ENCODE results near the gene RETREG2.
A peak's percentile ranks its signal among the peaks of the same experiment; 100 is the strongest.

DNA sequence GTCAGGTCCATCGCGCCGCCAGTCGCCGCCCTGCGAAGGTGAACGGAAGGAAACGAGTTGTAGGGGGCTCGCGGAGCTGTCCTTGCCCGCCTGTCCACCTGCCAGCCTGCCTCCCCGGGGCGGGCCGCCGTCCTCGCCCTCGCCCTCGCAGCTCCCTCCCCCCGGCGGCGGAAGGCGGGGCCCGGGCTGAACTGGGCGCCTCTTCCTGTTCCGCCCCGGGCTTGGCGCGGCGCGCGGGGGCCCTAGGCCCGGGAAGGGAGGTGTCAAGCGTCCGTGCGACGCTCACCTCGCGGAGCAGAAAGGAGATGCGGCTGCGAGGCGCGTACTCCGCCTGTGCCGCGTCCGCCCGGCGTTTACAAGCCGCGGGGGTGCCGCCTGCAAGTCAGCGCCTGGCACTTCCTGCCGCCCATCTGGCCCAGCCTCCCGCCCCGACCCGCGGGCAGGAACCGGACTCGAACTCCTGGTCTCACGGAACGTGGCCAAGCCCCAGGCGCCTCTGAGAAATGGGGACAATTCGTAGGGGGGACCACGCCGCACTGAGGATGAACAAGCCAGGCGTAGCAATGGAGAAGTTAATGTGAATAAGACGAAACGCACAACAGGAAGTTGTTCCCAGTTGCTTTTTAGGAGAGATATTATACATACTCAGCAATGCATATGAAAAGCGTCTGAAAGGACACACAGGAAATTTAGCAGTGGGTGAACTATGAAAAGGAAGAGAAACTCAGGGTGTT lies 1.1 kb upstream of the RETREG2 start, which contains the start of gene CNPPD1:
- TF ChIP-seq NR2F2 (IDR thresholded peaks at IDR 0.05) (no peak), JUND (IDR thresholded peaks at IDR 0.05) (no peak), SP1 (IDR thresholded peaks at IDR 0.05) (peak; percentile 33), REST (IDR thresholded peaks at IDR 0.05) (no peak), ATF3 (IDR thresholded peaks at IDR 0.05) (no peak), TAF1 (conservative IDR thresholded peaks at IDR 0.05) (no peak), RAD21 (IDR thresholded peaks at IDR 0.05) (no peak), FOXA1 (IDR thresholded peaks at IDR 0.05) (no peak)
- TF ChIP-seq, protein P1, sequence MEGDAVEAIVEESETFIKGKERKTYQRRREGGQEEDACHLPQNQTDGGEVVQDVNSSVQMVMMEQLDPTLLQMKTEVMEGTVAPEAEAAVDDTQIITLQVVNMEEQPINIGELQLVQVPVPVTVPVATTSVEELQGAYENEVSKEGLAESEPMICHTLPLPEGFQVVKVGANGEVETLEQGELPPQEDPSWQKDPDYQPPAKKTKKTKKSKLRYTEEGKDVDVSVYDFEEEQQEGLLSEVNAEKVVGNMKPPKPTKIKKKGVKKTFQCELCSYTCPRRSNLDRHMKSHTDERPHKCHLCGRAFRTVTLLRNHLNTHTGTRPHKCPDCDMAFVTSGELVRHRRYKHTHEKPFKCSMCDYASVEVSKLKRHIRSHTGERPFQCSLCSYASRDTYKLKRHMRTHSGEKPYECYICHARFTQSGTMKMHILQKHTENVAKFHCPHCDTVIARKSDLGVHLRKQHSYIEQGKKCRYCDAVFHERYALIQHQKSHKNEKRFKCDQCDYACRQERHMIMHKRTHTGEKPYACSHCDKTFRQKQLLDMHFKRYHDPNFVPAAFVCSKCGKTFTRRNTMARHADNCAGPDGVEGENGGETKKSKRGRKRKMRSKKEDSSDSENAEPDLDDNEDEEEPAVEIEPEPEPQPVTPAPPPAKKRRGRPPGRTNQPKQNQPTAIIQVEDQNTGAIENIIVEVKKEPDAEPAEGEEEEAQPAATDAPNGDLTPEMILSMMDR (IDR thresholded peaks at IDR 0.05; ENCODE audit: low read depth, low read length, missing input control) = peak; percentile 18
- TF ChIP-seq, protein P2, sequence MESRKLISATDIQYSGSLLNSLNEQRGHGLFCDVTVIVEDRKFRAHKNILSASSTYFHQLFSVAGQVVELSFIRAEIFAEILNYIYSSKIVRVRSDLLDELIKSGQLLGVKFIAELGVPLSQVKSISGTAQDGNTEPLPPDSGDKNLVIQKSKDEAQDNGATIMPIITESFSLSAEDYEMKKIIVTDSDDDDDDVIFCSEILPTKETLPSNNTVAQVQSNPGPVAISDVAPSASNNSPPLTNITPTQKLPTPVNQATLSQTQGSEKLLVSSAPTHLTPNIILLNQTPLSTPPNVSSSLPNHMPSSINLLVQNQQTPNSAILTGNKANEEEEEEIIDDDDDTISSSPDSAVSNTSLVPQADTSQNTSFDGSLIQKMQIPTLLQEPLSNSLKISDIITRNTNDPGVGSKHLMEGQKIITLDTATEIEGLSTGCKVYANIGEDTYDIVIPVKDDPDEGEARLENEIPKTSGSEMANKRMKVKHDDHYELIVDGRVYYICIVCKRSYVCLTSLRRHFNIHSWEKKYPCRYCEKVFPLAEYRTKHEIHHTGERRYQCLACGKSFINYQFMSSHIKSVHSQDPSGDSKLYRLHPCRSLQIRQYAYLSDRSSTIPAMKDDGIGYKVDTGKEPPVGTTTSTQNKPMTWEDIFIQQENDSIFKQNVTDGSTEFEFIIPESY (IDR thresholded peaks at IDR 0.05) = no peak
- TF ChIP-seq, protein P3, sequence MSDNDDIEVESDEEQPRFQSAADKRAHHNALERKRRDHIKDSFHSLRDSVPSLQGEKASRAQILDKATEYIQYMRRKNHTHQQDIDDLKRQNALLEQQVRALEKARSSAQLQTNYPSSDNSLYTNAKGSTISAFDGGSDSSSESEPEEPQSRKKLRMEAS (IDR thresholded peaks at IDR 0.05) = no peak
